Type B pancreatic cell (in vitro differentiated cells): ENCODE data around the gene TPX2. TPM values are rescaled to one million over a fixed set of nuclear protein-coding genes. Genes with fewer than 3 reads are reported as not detected.

Experiments used
- DNase-seq: peaks from one replicate; pipeline ENCODE4 v3.0.0; 2021; ENCODE audit warnings: mixed read lengths; ENCODE audit not compliant: unreplicated experiment; ENCODE audit errors: extremely low spot score
- H3K27ac Mint-ChIP-seq: 2 replicates; pipeline ENCODE4 v1.8.0; 2021; ENCODE audit warnings: mild to moderate bottlenecking, mixed read lengths
- H3K27me3 Mint-ChIP-seq: 2 replicates; pipeline ENCODE4 v1.8.0; 2021; ENCODE audit warnings: mixed read lengths
- H3K36me3 Mint-ChIP-seq: 2 replicates; pipeline ENCODE4 v1.8.0; 2021; ENCODE audit warnings: mixed read lengths
- H3K4me1 Mint-ChIP-seq: one replicate; pipeline ENCODE4 v1.8.0; 2021; ENCODE audit warnings: mixed read lengths; ENCODE audit not compliant: unreplicated experiment
- H3K4me3 Mint-ChIP-seq: 2 replicates; pipeline ENCODE4 v1.8.0; 2021; ENCODE audit warnings: mild to moderate bottlenecking, mixed read lengths
- H3K9me3 Mint-ChIP-seq: 2 replicates; pipeline ENCODE4 v1.8.0; 2021; ENCODE audit warnings: mixed read lengths
- total RNA-seq: library from RNA; stranded (reverse); gene quantifications from 2 replicates; pipeline ENCODE4 v1.2.1, GENCODE V29; 2021; ENCODE audit warnings: low replicate concordance
- TF ChIP-seq, protein P1 (sequence below): fragments of 200-600 bp; sonication (generic); conservative IDR thresholded peaks from 2 replicates; pipeline ENCODE4 v1.5.0; 2021; ENCODE audit warnings: antibody characterized with exemption, mild to moderate bottlenecking

The TPX2 gene
- total RNA-seq, 1 donor from 2014 or later = 130 TPM

GRCh38 chr20:31759836-31760518 is 20.9 kb downstream of the TPX2 start:
- Mint-ChIP-seq H3K36me3 (peaks cover 35% of the 10 kb centered on the region), H3K9me3 (no peaks in the 10 kb centered on the region), H3K4me1 (no peaks in the 10 kb centered on the region), H3K4me3 (no peak overlapping the region), H3K27ac (no peak overlapping the region), H3K27me3 (no peaks in the 10 kb centered on the region)
- no peak for DNase-seq
- TF ChIP-seq, protein P1, sequence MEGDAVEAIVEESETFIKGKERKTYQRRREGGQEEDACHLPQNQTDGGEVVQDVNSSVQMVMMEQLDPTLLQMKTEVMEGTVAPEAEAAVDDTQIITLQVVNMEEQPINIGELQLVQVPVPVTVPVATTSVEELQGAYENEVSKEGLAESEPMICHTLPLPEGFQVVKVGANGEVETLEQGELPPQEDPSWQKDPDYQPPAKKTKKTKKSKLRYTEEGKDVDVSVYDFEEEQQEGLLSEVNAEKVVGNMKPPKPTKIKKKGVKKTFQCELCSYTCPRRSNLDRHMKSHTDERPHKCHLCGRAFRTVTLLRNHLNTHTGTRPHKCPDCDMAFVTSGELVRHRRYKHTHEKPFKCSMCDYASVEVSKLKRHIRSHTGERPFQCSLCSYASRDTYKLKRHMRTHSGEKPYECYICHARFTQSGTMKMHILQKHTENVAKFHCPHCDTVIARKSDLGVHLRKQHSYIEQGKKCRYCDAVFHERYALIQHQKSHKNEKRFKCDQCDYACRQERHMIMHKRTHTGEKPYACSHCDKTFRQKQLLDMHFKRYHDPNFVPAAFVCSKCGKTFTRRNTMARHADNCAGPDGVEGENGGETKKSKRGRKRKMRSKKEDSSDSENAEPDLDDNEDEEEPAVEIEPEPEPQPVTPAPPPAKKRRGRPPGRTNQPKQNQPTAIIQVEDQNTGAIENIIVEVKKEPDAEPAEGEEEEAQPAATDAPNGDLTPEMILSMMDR = no peak

- H3K4me1 Mint-ChIP-seq = no peaks in the 10 kb centered on the region
- no peak overlapping the region for H3K4me3 Mint-ChIP-seq
- no peak for DNase-seq
- peaks cover 40% of the 10 kb centered on the region for H3K36me3 Mint-ChIP-seq
- TF ChIP-seq, protein P1 = no peak
- H3K9me3 Mint-ChIP-seq = no peaks in the 10 kb centered on the region
- H3K27ac Mint-ChIP-seq = no peak overlapping the region
- no peaks in the 10 kb centered on the region for H3K27me3 Mint-ChIP-seq
Measured at GRCh38 chr20:31760519-31761240, 21.6 kb downstream of the TPX2 start.

- H3K27ac Mint-ChIP-seq = no peak overlapping the region
- TF ChIP-seq, protein P1 = no peak
- H3K36me3 Mint-ChIP-seq = peaks cover 32% of the 10 kb centered on the region
- H3K4me1 Mint-ChIP-seq = no peaks in the 10 kb centered on the region
- H3K9me3 Mint-ChIP-seq = no peaks in the 10 kb centered on the region
- H3K4me3 Mint-ChIP-seq = no peak overlapping the region
- H3K27me3 Mint-ChIP-seq = no peaks in the 10 kb centered on the region
- no peak for DNase-seq
Measured at GRCh38 chr20:31764641-31765305, 25.7 kb downstream of the TPX2 start.

DNA sequence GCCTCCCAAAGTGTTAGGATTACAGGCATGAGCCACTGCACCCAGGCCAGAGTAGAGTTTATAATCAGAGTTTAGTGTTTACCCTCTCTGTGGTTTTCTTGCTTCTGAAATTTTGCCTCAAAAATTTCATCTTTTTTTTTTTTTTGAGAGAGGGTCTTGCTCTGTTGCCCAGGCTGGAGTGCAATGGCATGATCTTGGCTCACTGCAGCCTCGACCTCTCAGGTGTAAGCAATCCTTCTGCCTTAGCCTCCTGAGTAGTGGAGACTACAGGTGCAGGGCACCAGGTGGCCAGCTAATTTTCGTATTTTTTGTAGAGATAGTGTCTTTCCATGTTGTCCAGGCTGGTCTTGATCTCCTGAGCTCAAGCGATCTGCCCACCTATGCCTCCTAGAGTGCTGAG is 28.7 kb downstream of the TPX2 start:
- H3K27me3 Mint-ChIP-seq = no peaks in the 10 kb centered on the region
- peaks cover 29% of the 10 kb centered on the region for H3K36me3 Mint-ChIP-seq
- TF ChIP-seq, protein P1 = no peak

GRCh38 chr20:31769681-31770080 is 30.6 kb downstream of the TPX2 start:
- no peaks in the 10 kb centered on the region for H3K4me1 Mint-ChIP-seq
- H3K27ac Mint-ChIP-seq = no peak overlapping the region
- no peaks in the 10 kb centered on the region for H3K27me3 Mint-ChIP-seq
- no peaks in the 10 kb centered on the region for H3K9me3 Mint-ChIP-seq
- peaks cover 35% of the 10 kb centered on the region for H3K36me3 Mint-ChIP-seq
- no peak for DNase-seq
- TF ChIP-seq, protein P1 = no peak
- no peak overlapping the region for H3K4me3 Mint-ChIP-seq

More for the DNA sequence above, 28.7 kb downstream of the TPX2 start:
- Mint-ChIP-seq H3K9me3 (no peaks in the 10 kb centered on the region), H3K4me1 (no peaks in the 10 kb centered on the region), H3K27ac (no peak overlapping the region), H3K4me3 (no peak overlapping the region)
- no peak for DNase-seq
